H1 (cell line): ENCODE results near the gene BCAS3. TPM values are rescaled to one million over a fixed set of nuclear protein-coding genes. Genes with fewer than 3 reads are reported as not detected.

ENCODE experiments used
- CTCF ChIA-PET: fragments of 300-600 bp; sonication (Branson Sonifier 250); formaldehyde crosslinking; loops from one replicate; lab custom pipeline; 2021; ENCODE audit not compliant: partially characterized antibody; lab: Charles Lee
- POLR2A ChIA-PET: fragments of 300-600 bp; sonication (Branson Sonifier 250); formaldehyde crosslinking; loops from one replicate; lab custom pipeline; 2021; ENCODE audit warnings: inconsistent platforms; ENCODE audit not compliant: partially characterized antibody; lab: Charles Lee
- DNase-seq, 2 experiments: peaks; one replicate each; pipeline versions ENCODE4 v3.0.0 to v3.0.0-alpha.2; 2010 to 2022; ENCODE audit warnings: low spot score in 2 of 2, low read depth in 1 of 2, mixed read lengths in 1 of 2
- FAIRE-seq: peaks from 2 replicates; lab custom pipeline; 2011; peaks lifted over from hg19 to GRCh38; lab: Jason Lieb, UNC
- H2AFZ ChIP-seq: 2 replicates; pipeline ENCODE4 v1.8.1; 2012; ENCODE audit warnings: low read length, inconsistent platforms
- H2AK5ac ChIP-seq: 2 replicates; pipeline ENCODE4 v1.6.1; 2013; ENCODE audit warnings: low read depth, low read length
- H2BK120ac ChIP-seq: replicated peaks from 2 replicates; pipeline ENCODE3; 2013; ENCODE audit warnings: low read depth, low read length, inconsistent platforms
- H2BK12ac ChIP-seq: 2 replicates; pipeline ENCODE4 v1.6.1; 2013; ENCODE audit warnings: low read depth, low read length
- H2BK15ac ChIP-seq: 2 replicates; pipeline ENCODE4 v1.6.1; 2013; ENCODE audit warnings: low read length
- H2BK20ac ChIP-seq: 2 replicates; pipeline ENCODE4 v1.6.1; 2013; ENCODE audit warnings: low read length
- H2BK5ac ChIP-seq: 2 replicates; pipeline ENCODE4 v1.6.1; 2013; ENCODE audit warnings: low read depth, low read length
- H3K14ac ChIP-seq: 2 replicates; pipeline ENCODE4 v1.6.1; 2013; ENCODE audit warnings: inconsistent platforms; ENCODE audit not compliant: insufficient read length
- H3K18ac ChIP-seq: 2 replicates; pipeline ENCODE4 v1.6.1; 2013; ENCODE audit warnings: low read length; ENCODE audit errors: extremely low read depth
- H3K23ac ChIP-seq: 2 replicates; pipeline ENCODE4 v1.6.1; 2013; ENCODE audit warnings: inconsistent platforms; ENCODE audit not compliant: insufficient read length
- H3K23me2 ChIP-seq: 2 replicates; pipeline ENCODE4 v1.6.1; 2013; ENCODE audit warnings: low read depth, low read length
- H3K27ac ChIP-seq: 2 replicates; pipeline ENCODE4 v1.6.1; 2011; ENCODE audit warnings: low read depth, low read length, inconsistent platforms
- H3K27me3 ChIP-seq, 4 experiments: replicated peaks in 1 of 4; 1 replicate in 1 of 4; 2 replicates in 3 of 4; pipeline versions ENCODE4 v1.6.1 to v1.8.1; 2011 to 2013; ENCODE audit warnings: low read length in 3 of 4, mild to moderate bottlenecking in 3 of 4, inconsistent platforms in 2 of 4, mixed read lengths in 2 of 4, moderate library complexity in 1 of 4; ENCODE audit not compliant: control insufficient read depth in 3 of 4, insufficient read depth in 3 of 4; ENCODE audit errors: extremely low read depth in 1 of 4
- H3K36me3 ChIP-seq, 4 experiments: 2 replicates each; pipeline versions ENCODE4 v1.6.1 to v1.8.1; 2011 to 2013; ENCODE audit warnings: mild to moderate bottlenecking in 4 of 4, low read length in 3 of 4, moderate library complexity in 2 of 4, control low read depth in 1 of 4, inconsistent platforms in 1 of 4; ENCODE audit not compliant: insufficient read depth in 4 of 4, control insufficient read depth in 2 of 4
- H3K4ac ChIP-seq: replicated peaks from 2 replicates; pipeline ENCODE3; 2013; ENCODE audit warnings: low read length, low read depth, mixed read lengths, inconsistent platforms; ENCODE audit not compliant: insufficient read length
- H3K4me1 ChIP-seq, 4 experiments: replicated peaks in 1 of 4; 1 replicate in 1 of 4; 2 replicates in 3 of 4; pipeline versions ENCODE4 v1.6.1 to v1.8.1; 2011 to 2013; ENCODE audit warnings: low read length in 3 of 4, inconsistent platforms in 2 of 4, mixed read lengths in 1 of 4; ENCODE audit not compliant: insufficient read depth in 4 of 4, control insufficient read depth in 3 of 4
- H3K4me2 ChIP-seq, 2 experiments: 2 replicates each; pipeline versions ENCODE4 v1.6.1 to v1.8.1; 2011 to 2013; ENCODE audit warnings: low read depth in 2 of 2, low read length in 2 of 2, control low read depth in 1 of 2, inconsistent platforms in 1 of 2, mild to moderate bottlenecking in 1 of 2; ENCODE audit not compliant: insufficient read depth in 1 of 2
- H3K4me3 ChIP-seq, 4 experiments: fragments of 200-600, 300-600 bp in 1 of 4; sonication (generic), shearing (Covaris generic), sonication (Bioruptor Twin) in 1 of 4; 2 replicates each; pipeline versions ENCODE4 v1.5.1 to v1.8.1; 2011 to 2016; ENCODE audit warnings: low read length in 4 of 4, low read depth in 3 of 4, control low read depth in 2 of 4, inconsistent platforms in 2 of 4, mild to moderate bottlenecking in 2 of 4, mixed read lengths in 1 of 4, moderate library complexity in 1 of 4; ENCODE audit not compliant: insufficient read depth in 2 of 4; ENCODE audit errors: extremely low read depth in 1 of 4
- H3K56ac ChIP-seq: replicated peaks from 2 replicates; pipeline ENCODE3; 2013; ENCODE audit warnings: low read depth, mild to moderate bottlenecking, mixed read lengths, low read length, inconsistent platforms; ENCODE audit not compliant: insufficient read length
- H3K79me1 ChIP-seq: 2 replicates; pipeline ENCODE4 v1.6.1; 2013; ENCODE audit warnings: low read depth, low read length, control low read depth
- H3K79me2 ChIP-seq, 2 experiments: 2 replicates each; pipeline versions ENCODE4 v1.6.1 to v1.8.1; 2012 to 2013; ENCODE audit warnings: low read length in 2 of 2, mild to moderate bottlenecking in 2 of 2, inconsistent platforms in 1 of 2; ENCODE audit not compliant: insufficient read depth in 2 of 2, control insufficient read depth in 1 of 2
- H3K9ac ChIP-seq, 4 experiments: replicated peaks in 1 of 4; 1 replicate in 1 of 4; 2 replicates in 3 of 4; pipeline versions ENCODE4 v1.6.1 to v1.8.1; 2011 to 2013; ENCODE audit warnings: low read depth in 3 of 4, low read length in 3 of 4, control low read depth in 2 of 4, mild to moderate bottlenecking in 2 of 4, moderate library complexity in 2 of 4, inconsistent platforms in 1 of 4; ENCODE audit errors: extremely low read depth in 1 of 4
- H3K9me3 ChIP-seq, 2 experiments: 2 replicates each; pipeline versions ENCODE4 v1.6.1 to v1.8.1; 2012 to 2013; ENCODE audit warnings: mild to moderate bottlenecking in 2 of 2, moderate library complexity in 2 of 2, control low read depth in 1 of 2, inconsistent platforms in 1 of 2, low read depth in 1 of 2, low read length in 1 of 2, mixed read lengths in 1 of 2; ENCODE audit not compliant: insufficient read depth in 2 of 2
- H4K20me1 ChIP-seq, 2 experiments: replicated peaks in 1 of 2; 2 replicates each; pipeline versions ENCODE3 to v1.8.1; 2011 to 2013; ENCODE audit warnings: inconsistent platforms in 2 of 2, low read length in 2 of 2, mild to moderate bottlenecking in 1 of 2; ENCODE audit not compliant: insufficient read depth in 2 of 2, control insufficient read depth in 1 of 2
- H4K5ac ChIP-seq: 2 replicates; pipeline ENCODE4 v1.6.1; 2013; ENCODE audit warnings: low read length, low read depth, mixed read lengths, inconsistent platforms; ENCODE audit not compliant: insufficient read length
- H4K8ac ChIP-seq: 2 replicates; pipeline ENCODE4 v1.8.0; 2013; ENCODE audit warnings: mild to moderate bottlenecking, moderate library complexity, low read length, inconsistent platforms; ENCODE audit not compliant: insufficient read depth; ENCODE audit errors: extremely low read depth
- H4K91ac ChIP-seq: replicated peaks from 2 replicates; pipeline ENCODE3; 2013; ENCODE audit warnings: low read length, mixed read lengths, inconsistent platforms; ENCODE audit not compliant: insufficient read length
- ASH2L ChIP-seq: fragments of 200-600, 300-600 bp; sonication (generic); IDR thresholded peaks from one replicate; pipeline ENCODE4 v1.7.1; 2017; ENCODE audit warnings: low read length
- BCL11A ChIP-seq, 2 experiments: IDR thresholded peaks; one replicate each; pipeline ENCODE4 v1.6.1; 2011; ENCODE audit warnings: low read depth in 2 of 2, low read length in 2 of 2, mild to moderate bottlenecking in 2 of 2
- CEBPB ChIP-seq: IDR thresholded peaks from 2 replicates; pipeline ENCODE4 v1.6.1; 2012; ENCODE audit warnings: low read depth, low read length
- HDAC6 ChIP-seq: IDR thresholded peaks from one replicate; pipeline ENCODE4 v1.7.1; 2012; ENCODE audit warnings: low read depth, mild to moderate bottlenecking, inconsistent platforms, low read length, moderate library complexity
- JUN ChIP-seq: IDR thresholded peaks from 2 replicates; pipeline ENCODE4 v1.6.1; 2011; ENCODE audit warnings: low read depth, mild to moderate bottlenecking, improper control_type of control experiment, low read length
- KDM1A ChIP-seq: fragments of 200-600, 300-600 bp; sonication (generic); IDR thresholded peaks from 2 replicates; pipeline ENCODE4 v1.7.1; 2016; ENCODE audit warnings: mild to moderate bottlenecking, low read length, borderline replicate concordance
- KDM4A ChIP-seq: IDR thresholded peaks from one replicate; pipeline ENCODE4 v1.7.1; 2012; ENCODE audit warnings: low read depth, mild to moderate bottlenecking, moderate library complexity, low read length, inconsistent platforms; ENCODE audit not compliant: severe bottlenecking
- SIRT6 ChIP-seq: IDR thresholded peaks from one replicate; pipeline ENCODE4 v1.7.1; 2012; ENCODE audit warnings: low read length, inconsistent platforms
- TEAD4 ChIP-seq: IDR thresholded peaks from 2 replicates; pipeline ENCODE4 v1.6.1; 2012; ENCODE audit warnings: low read depth, low read length, inconsistent platforms, mixed read lengths
- WGBS, 2 experiments: shearing (Covaris generic) in 1 of 2; methylation state at CpG; one replicate each; pipeline versions ENCODE4 v1.1.6 to v1.1.7; 2013 to 2015; ENCODE audit warnings: low lambda C conversion rate in 2 of 2, mixed read lengths in 2 of 2, inconsistent platforms in 1 of 2, low coverage in 1 of 2, missing lambda C conversion rate in 1 of 2; ENCODE audit not compliant: insufficient replicate concordance in 2 of 2, insufficient coverage in 1 of 2, insufficient read length in 1 of 2; ENCODE audit errors: extremely low coverage in 1 of 2, missing lambda C conversion rate in 1 of 2; 5-methylcytosine and 5-hydroxymethylcytosine counted together
- polyA plus RNA-seq, 7 experiments: library from polyadenylated mRNA; depleted of rRNA in 3 of 7; stranded (reverse) in 5 of 7; unstranded in 2 of 7; fragments of >200 nt in 5 of 7; fragments of 200-250 nt in 2 of 7; gene quantifications; 1 replicate in 5 of 7; 2 replicates in 1 of 7; 4 replicates in 1 of 7; pipeline versions ENCODE4 v1.2.1 to v1.2.3, GENCODE V29; 2011 to 2013; ENCODE audit warnings: missing spikeins in 2 of 7, mixed read lengths in 2 of 7
- total RNA-seq: library from RNA; stranded (reverse); fragmentation: NEBNext Ultra II Directional; extraction: Animal tissue kit (Norgen Biotek cat#: 25700); gene quantifications from 2 replicates; pipeline ENCODE4 v1.2.1, GENCODE V29; 2021

Gene BCAS3
- total and polyA plus RNA-seq, 2 of the 8 experiments (the other 6 are each of a cell fraction or from before 2014, with no cell fraction given): 9.9 to 13.3 TPM

DNA sequence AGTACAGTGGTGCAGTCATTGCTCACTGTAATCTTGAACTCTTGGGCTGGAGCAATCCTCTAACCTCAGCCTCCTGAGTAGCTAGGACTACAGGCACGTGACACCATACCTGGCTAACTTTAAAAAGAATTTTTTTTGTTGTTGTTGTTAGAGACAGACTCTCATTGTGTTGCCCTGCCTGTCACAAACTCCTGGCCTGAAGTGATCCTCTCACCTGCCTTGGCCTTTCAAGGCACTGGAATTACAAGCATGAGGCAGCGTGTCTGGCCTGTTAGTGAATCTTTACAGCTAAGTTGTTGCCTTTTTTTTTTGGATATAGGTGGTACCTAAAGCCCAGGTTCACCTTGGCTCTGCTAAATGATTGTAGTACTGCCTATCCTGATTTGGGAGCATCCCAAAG, 290.6 kb downstream of the BCAS3 start:
- Histone ChIP-seq H4K8ac (no peak overlapping the region), H2BK15ac (no peak overlapping the region), H3K36me3 (no peaks in the 10 kb centered on the region), H3K4me3 (no peak overlapping the region), H3K9ac (no peak overlapping the region), H4K5ac (no peak overlapping the region), H4K91ac (no peak overlapping the region), H2BK20ac (no peak overlapping the region), H3K14ac (no peak overlapping the region), H3K9me3 (no peaks in the 10 kb centered on the region), H3K56ac (no peak overlapping the region), H3K18ac (no peak overlapping the region; the same call in 1 of the 2 replicates), H2BK5ac (no peak overlapping the region), H4K20me1 (no peaks in the 10 kb centered on the region), H3K23ac (no peak overlapping the region), H3K27ac (no peak overlapping the region), H3K79me2 (no peaks in the 10 kb centered on the region), H2AK5ac (peak overlapping the region; percentile 24; the same call in 1 of the 2 replicates), H3K27me3 (no peaks in the 10 kb centered on the region), H2BK12ac (no peak overlapping the region), H3K79me1 (0 out of 2 replicates have a peak, but pooled peaks cover 2% of the 10 kb centered on the region), H3K4me1 (no peaks in the 10 kb centered on the region; a peak in 1 of 7 replicates), H3K23me2 (no peaks in the 10 kb centered on the region), H3K4ac (no peak overlapping the region), H3K4me2 (no peak overlapping the region), H2BK120ac (no peak overlapping the region), H2AFZ (no peak overlapping the region)
- CTCF ChIA-PET: interaction anchor here (0.6 kb wide), 1 partner anchor 377 kb away, joined by 3 read pairs; no protein-coding TSS in a partner anchor
- WGBS, 2 experiments: 79% methylated on average over 2 of the region's 2 CpGs; no CpG with 5 or more reads in 1 of the 2 experiments
- no peak for FAIRE-seq
- POLR2A ChIA-PET: interaction anchor here (0.6 kb wide), 2 partner anchors 168 to 230 kb away, joined by 3 read pairs; no protein-coding TSS in a partner anchor
- no peak for DNase-seq
- no peak for TF ChIP-seq CEBPB
- no peak for TF ChIP-seq JUN
- TF ChIP-seq SIRT6: no peak
- no peak for TF ChIP-seq TEAD4
- no peak for TF ChIP-seq HDAC6
- TF ChIP-seq BCL11A (IDR thresholded peaks at IDR 0.05; ENCODE audit: low read depth in 2 of 2, low read length in 2 of 2): no peak
- no peak for TF ChIP-seq KDM4A
- no peak for TF ChIP-seq KDM1A
- no peak for TF ChIP-seq ASH2L
